Bronchial epithelial cell (primary cell): Measurements from ENCODE around the gene MINPP1. TPM values are rescaled to one million over a fixed set of nuclear protein-coding genes. Genes with fewer than 3 reads are reported as not detected.

Source experiments
- DNase-seq: peaks from one replicate; pipeline ENCODE4 v3.0.0-alpha.2; 2010; ENCODE audit warnings: low read depth
- FAIRE-seq: peaks from 2 replicates; lab custom pipeline; 2011; peaks lifted over from hg19 to GRCh38; lab: Jason Lieb, UNC
- H3K27me3 ChIP-seq: 2 replicates; pipeline ENCODE4 v1.5.1; 2011; ENCODE audit warnings: low read length; ENCODE audit not compliant: control insufficient read depth, insufficient read depth
- H3K36me3 ChIP-seq: 2 replicates; pipeline ENCODE4 v1.5.1; 2011; ENCODE audit warnings: low read length; ENCODE audit not compliant: control insufficient read depth, insufficient read depth
- H3K4me3 ChIP-seq: 2 replicates; pipeline ENCODE4 v1.5.1; 2011; ENCODE audit warnings: mild to moderate bottlenecking, low read depth, low read length, control low read depth
- total RNA-seq: library from RNA; depleted of rRNA; stranded (reverse); fragments of >200 nt; gene quantifications from 2 replicates; pipeline ENCODE4 v1.2.1, GENCODE V29; 2014
- TF ChIP-seq, protein P1 (sequence below): IDR thresholded peaks from 2 replicates; pipeline ENCODE4 v1.5.1; 2011; ENCODE audit warnings: mild to moderate bottlenecking, moderate library complexity, low read length, control low read depth, inconsistent platforms; ENCODE audit not compliant: insufficient read depth, severe bottlenecking

Gene MINPP1
- total RNA-seq, 1 donor from 2014 or later, result 12.1 TPM

- DNase-seq (no peak), FAIRE-seq (no peak)
- Histone ChIP-seq H3K36me3 (peaks cover 1% of the 10 kb centered on the region), H3K4me3 (no peak overlapping the region), H3K27me3 (no peaks in the 10 kb centered on the region)
- TF ChIP-seq, protein P1, sequence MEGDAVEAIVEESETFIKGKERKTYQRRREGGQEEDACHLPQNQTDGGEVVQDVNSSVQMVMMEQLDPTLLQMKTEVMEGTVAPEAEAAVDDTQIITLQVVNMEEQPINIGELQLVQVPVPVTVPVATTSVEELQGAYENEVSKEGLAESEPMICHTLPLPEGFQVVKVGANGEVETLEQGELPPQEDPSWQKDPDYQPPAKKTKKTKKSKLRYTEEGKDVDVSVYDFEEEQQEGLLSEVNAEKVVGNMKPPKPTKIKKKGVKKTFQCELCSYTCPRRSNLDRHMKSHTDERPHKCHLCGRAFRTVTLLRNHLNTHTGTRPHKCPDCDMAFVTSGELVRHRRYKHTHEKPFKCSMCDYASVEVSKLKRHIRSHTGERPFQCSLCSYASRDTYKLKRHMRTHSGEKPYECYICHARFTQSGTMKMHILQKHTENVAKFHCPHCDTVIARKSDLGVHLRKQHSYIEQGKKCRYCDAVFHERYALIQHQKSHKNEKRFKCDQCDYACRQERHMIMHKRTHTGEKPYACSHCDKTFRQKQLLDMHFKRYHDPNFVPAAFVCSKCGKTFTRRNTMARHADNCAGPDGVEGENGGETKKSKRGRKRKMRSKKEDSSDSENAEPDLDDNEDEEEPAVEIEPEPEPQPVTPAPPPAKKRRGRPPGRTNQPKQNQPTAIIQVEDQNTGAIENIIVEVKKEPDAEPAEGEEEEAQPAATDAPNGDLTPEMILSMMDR, result no peak
Observed at GRCh38 chr10:87534173-87534858, 29.6 kb downstream of the MINPP1 start.

DNA sequence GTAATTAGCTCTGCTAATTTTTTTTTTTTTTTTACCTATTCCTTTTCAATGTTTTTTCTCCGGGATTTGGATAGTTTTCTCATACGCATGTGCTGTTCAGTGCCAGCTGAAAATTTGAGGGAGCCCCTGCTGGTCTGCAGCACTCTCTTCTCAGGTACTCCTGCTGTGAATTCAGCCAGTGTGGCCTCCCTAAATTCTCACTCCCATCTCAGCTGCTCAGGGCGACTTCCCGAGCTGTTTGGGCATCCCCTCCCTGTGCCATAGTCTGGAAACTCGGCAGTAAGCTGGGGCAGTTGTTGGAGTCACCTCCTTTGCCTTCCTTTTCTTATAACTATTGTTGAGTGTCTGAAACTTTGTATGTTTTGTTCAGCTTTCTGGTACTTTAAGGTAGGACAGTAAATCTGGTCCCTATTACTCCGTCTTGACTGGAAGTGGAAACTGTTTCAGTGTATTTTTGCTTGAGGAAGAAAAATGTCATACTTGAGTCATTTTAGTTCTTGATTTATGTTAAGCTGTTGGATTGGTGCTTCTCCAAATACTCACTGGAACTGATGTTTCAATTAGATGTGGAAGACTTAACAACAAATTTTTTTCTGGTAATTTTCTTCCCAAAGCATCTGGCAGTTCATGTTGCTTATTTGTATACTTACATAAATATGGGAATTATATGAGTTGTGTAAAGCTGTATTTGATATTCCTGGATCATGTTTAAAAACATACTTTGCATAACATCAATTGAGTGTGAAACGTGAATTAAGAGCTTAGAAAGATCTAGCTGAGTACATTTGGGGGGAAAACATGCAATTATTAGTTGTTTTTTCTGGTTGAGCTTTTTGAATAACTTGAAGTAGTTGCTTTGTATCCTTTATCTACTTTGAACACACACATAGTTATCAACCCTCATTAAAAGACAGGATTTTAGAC is 33.7 kb downstream of the MINPP1 start:
- Histone ChIP-seq H3K4me3 (no peak overlapping the region), H3K27me3 (no peaks in the 10 kb centered on the region), H3K36me3 (peaks cover 1% of the 10 kb centered on the region)
- no peak for FAIRE-seq
- no peak for DNase-seq
- TF ChIP-seq, protein P1, result no peak

DNA sequence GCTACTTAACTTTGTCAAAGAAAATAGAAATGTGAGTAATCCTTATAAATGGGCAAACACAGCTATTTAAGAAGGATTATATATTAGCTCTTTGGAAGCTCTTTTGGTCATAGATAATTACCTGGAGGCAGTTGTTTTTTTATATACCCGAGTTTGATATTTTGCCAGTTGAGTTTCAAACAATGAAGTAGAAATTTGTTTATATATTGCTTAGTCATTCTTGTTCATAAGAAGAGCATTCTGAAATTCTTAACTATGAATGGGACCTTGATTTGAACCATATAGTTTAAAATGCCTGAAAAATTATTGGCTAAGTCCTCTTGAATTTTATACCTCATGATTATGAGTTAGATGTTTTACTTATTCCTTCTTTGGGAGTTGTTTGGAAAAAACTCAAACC is 36.4 kb downstream of the MINPP1 start:
- H3K4me3 ChIP-seq, result no peak overlapping the region
- H3K36me3 ChIP-seq, result peaks cover 1% of the 10 kb centered on the region
- TF ChIP-seq, protein P1, result no peak
- DNase-seq (peak; percentile 55), FAIRE-seq (no peak)
- no peaks in the 10 kb centered on the region for H3K27me3 ChIP-seq

DNA sequence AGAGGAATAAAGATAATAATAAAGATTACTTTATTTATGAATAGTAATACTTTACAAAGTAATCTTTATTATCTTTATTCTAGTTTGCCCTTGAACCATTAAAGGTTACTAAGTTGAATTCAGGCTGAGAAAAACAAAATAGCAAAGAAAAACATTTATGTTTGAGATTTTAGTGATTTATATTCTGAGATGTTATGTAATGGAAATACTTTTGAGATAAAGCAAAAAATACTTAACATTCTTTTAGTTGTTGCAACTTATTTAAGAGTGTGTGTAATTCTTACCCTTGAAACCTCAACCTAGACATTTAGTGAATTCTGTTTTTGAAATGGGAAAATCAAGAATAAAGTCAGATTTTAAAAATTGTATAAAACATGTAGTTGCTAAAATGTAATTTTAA is 40.0 kb downstream of the MINPP1 start:
- H3K27me3 ChIP-seq, result no peaks in the 10 kb centered on the region
- TF ChIP-seq, protein P1, result no peak
- H3K36me3 ChIP-seq, result peaks cover 1% of the 10 kb centered on the region
- FAIRE-seq (no peak), DNase-seq (no peak)
- H3K4me3 ChIP-seq, result no peak overlapping the region

GRCh38 chr10:87545783-87546182 is 41.1 kb downstream of the MINPP1 start:
- H3K36me3 ChIP-seq, result peaks cover 1% of the 10 kb centered on the region
- H3K27me3 ChIP-seq, result no peaks in the 10 kb centered on the region
- TF ChIP-seq, protein P1, result no peak
- no peak for DNase-seq
- no peak for FAIRE-seq
- H3K4me3 ChIP-seq, result no peak overlapping the region
